Panc1 (cell line): ENCODE measurements around the gene AMIGO1. TPM values are rescaled to one million over a fixed set of nuclear protein-coding genes. Genes with fewer than 3 reads are reported as not detected.

ENCODE experiments used
- ATAC-seq: fragments of 200-7000 bp; cut with Tn5 transposase; 2 replicates; pipeline ENCODE4 v1.9.1; 2020; ENCODE audit warnings: mild to moderate bottlenecking, moderate library complexity
- BruUV-seq: library from RNA; stranded (reverse); fragments of 400-500 nt; replicated peaks from 2 replicates; lab custom pipeline; 2021; lab: Mats Ljungman, UMichigan
- CTCF ChIA-PET: fragments of 300-600 bp; sonication (Branson Sonifier 250); formaldehyde crosslinking; loops from one replicate; lab custom pipeline; 2022; ENCODE audit warnings: antibody characterized with exemption; lab: Charles Lee
- POLR2A ChIA-PET: fragments of 300-600 bp; sonication (Branson Sonifier 250); formaldehyde crosslinking; loops from one replicate; lab custom pipeline; 2022; ENCODE audit warnings: antibody characterized with exemption; lab: Charles Lee
- DNase-seq: peaks from one replicate; pipeline ENCODE4 v3.0.0-alpha.2; 2010; ENCODE audit warnings: low read depth, low spot score
- H3K27ac ChIP-seq: 2 replicates; pipeline ENCODE4 v1.5.1; 2011; ENCODE audit warnings: mild to moderate bottlenecking, low read length, inconsistent platforms
- H3K27me3 ChIP-seq: fragments of 200-500 bp; sonication (Bioruptor generic); 2 replicates; pipeline ENCODE4 v1.6.0; 2014; ENCODE audit warnings: low read length, inconsistent platforms; ENCODE audit not compliant: control insufficient read depth, insufficient read depth
- H3K36me3 ChIP-seq: fragments of 200-500 bp; sonication (Bioruptor generic); 2 replicates; pipeline ENCODE4 v1.5.1; 2014; ENCODE audit warnings: inconsistent platforms, mild to moderate bottlenecking, low read length, moderate library complexity; ENCODE audit not compliant: control insufficient read depth, insufficient read depth
- H3K4me1 ChIP-seq: 2 replicates; pipeline ENCODE4 v1.5.1; 2011; ENCODE audit warnings: inconsistent platforms, mild to moderate bottlenecking, low read length, moderate library complexity; ENCODE audit not compliant: control insufficient read depth, insufficient read depth
- H3K4me3 ChIP-seq, 2 experiments: 2 replicates each; pipeline ENCODE4 v1.5.1; 2011 to 2012; ENCODE audit warnings: low read depth in 2 of 2, low read length in 2 of 2, mild to moderate bottlenecking in 2 of 2, inconsistent platforms in 1 of 2, moderate library complexity in 1 of 2
- H3K9me3 ChIP-seq: fragments of 200-500 bp; sonication (Bioruptor generic); 2 replicates; pipeline ENCODE4 v1.5.1; 2014; ENCODE audit warnings: low read depth, mild to moderate bottlenecking, inconsistent platforms, low read length, moderate library complexity; ENCODE audit not compliant: control insufficient read depth, insufficient read depth
- POLR2AphosphoS5 ChIP-seq: IDR thresholded peaks from 2 replicates; pipeline ENCODE4 v1.6.1; 2012; ENCODE audit warnings: mild to moderate bottlenecking, low read depth, low read length, moderate library complexity
- SIN3A ChIP-seq: IDR thresholded peaks from 2 replicates; pipeline ENCODE4 v1.6.1; 2012; ENCODE audit warnings: low read depth, mild to moderate bottlenecking, low read length, moderate library complexity, borderline replicate concordance; ENCODE audit not compliant: insufficient read depth
- TCF7L2 ChIP-seq: IDR thresholded peaks from 2 replicates; pipeline ENCODE4 v1.6.1; 2011; ENCODE audit warnings: mild to moderate bottlenecking, low read depth, low read length, inconsistent platforms
- in situ Hi-C: cut with HindIII; loops from 2 replicates; pipeline ENCODE4 v1.10.0; 2016; ENCODE audit warnings: low sequenced_read_pairs, low pct_unique_long_range_greater_than_20kb
- intact Hi-C: fragments of 100-400 bp; cut with micrococcal nuclease; formaldehyde crosslinking; loops from one replicate; pipeline ENCODE4 v1.10.0; 2022; ENCODE audit not compliant: unreplicated experiment
- total RNA-seq: library from RNA; stranded (reverse); gene quantifications from one replicate; pipeline ENCODE4 v1.2.1, GENCODE V29; 2021; ENCODE audit not compliant: unreplicated experiment
- TF ChIP-seq, protein P1 (sequence below): fragments of 450-650 bp; IDR thresholded peaks from 2 replicates; pipeline ENCODE4 v1.5.1; 2017; ENCODE audit warnings: mild to moderate bottlenecking
- TF ChIP-seq, protein P2 (sequence below), 2 experiments: IDR thresholded peaks; 2 replicates each; pipeline ENCODE4 v1.6.1; 2011 to 2012; ENCODE audit warnings: low read depth in 2 of 2, control low read depth in 1 of 2, low read length in 1 of 2, mild to moderate bottlenecking in 1 of 2, moderate library complexity in 1 of 2; ENCODE audit not compliant: insufficient read depth in 1 of 2

The AMIGO1 gene
- total RNA-seq, 1 experiment from 2014 or later, result 0.64 TPM

GRCh38 chr1:109513110-109513710 lies 3.7 kb upstream of the AMIGO1 start:
- DNase-seq (no peak), ATAC-seq (no peak)
- Histone ChIP-seq H3K27me3 (no peaks in the 10 kb centered on the region), H3K4me1 (no peaks in the 10 kb centered on the region), H3K4me3 (no peak overlapping the region), H3K9me3 (no peaks in the 10 kb centered on the region), H3K36me3 (no peaks in the 10 kb centered on the region), H3K27ac (no peak overlapping the region)
- TF ChIP-seq, protein P1, sequence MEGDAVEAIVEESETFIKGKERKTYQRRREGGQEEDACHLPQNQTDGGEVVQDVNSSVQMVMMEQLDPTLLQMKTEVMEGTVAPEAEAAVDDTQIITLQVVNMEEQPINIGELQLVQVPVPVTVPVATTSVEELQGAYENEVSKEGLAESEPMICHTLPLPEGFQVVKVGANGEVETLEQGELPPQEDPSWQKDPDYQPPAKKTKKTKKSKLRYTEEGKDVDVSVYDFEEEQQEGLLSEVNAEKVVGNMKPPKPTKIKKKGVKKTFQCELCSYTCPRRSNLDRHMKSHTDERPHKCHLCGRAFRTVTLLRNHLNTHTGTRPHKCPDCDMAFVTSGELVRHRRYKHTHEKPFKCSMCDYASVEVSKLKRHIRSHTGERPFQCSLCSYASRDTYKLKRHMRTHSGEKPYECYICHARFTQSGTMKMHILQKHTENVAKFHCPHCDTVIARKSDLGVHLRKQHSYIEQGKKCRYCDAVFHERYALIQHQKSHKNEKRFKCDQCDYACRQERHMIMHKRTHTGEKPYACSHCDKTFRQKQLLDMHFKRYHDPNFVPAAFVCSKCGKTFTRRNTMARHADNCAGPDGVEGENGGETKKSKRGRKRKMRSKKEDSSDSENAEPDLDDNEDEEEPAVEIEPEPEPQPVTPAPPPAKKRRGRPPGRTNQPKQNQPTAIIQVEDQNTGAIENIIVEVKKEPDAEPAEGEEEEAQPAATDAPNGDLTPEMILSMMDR, result no peak
- TF ChIP-seq SIN3A (no peak), TCF7L2 (no peak), POLR2AphosphoS5 (no peak)
- TF ChIP-seq, protein P2, sequence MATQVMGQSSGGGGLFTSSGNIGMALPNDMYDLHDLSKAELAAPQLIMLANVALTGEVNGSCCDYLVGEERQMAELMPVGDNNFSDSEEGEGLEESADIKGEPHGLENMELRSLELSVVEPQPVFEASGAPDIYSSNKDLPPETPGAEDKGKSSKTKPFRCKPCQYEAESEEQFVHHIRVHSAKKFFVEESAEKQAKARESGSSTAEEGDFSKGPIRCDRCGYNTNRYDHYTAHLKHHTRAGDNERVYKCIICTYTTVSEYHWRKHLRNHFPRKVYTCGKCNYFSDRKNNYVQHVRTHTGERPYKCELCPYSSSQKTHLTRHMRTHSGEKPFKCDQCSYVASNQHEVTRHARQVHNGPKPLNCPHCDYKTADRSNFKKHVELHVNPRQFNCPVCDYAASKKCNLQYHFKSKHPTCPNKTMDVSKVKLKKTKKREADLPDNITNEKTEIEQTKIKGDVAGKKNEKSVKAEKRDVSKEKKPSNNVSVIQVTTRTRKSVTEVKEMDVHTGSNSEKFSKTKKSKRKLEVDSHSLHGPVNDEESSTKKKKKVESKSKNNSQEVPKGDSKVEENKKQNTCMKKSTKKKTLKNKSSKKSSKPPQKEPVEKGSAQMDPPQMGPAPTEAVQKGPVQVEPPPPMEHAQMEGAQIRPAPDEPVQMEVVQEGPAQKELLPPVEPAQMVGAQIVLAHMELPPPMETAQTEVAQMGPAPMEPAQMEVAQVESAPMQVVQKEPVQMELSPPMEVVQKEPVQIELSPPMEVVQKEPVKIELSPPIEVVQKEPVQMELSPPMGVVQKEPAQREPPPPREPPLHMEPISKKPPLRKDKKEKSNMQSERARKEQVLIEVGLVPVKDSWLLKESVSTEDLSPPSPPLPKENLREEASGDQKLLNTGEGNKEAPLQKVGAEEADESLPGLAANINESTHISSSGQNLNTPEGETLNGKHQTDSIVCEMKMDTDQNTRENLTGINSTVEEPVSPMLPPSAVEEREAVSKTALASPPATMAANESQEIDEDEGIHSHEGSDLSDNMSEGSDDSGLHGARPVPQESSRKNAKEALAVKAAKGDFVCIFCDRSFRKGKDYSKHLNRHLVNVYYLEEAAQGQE (IDR thresholded peaks at IDR 0.05; ENCODE audit: insufficient read depth in 1 of 2, low read depth in 2 of 2, low read length in 1 of 2), result no peak
- ChIA-PET CTCF (interaction anchor here (0.7 to 2.0 kb wide), 2 partner anchors 19 to 208 kb away, joined by 4 to 7 read pairs; no protein-coding TSS in a partner anchor), POLR2A (interaction anchor here (0.6 kb wide), 1 partner anchor 28 kb away, joined by 9 read pairs; no protein-coding TSS in a partner anchor)
- intact Hi-C loops, result no loop called here
- no TSS peak for BruUV-seq
- in situ Hi-C loops, result no loop called here

DNA sequence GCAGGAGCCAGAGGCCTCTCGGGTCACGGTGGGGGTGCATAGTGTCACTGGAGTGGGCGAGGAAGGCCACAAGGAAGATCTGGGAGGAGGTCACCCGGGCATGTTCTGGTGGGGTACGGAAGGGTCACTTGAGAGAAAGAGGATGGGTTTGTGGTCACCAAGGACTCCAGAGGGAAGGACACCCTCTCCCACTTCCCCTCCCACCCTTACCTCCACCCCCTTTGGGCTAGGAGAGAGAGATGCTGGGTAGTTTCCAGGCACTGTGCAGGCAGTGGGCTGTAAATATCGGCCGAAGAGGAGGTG lies 703 bp downstream of the AMIGO1 start:
- in situ Hi-C loops, result no loop called here
- no peak overlapping the region for H3K27ac ChIP-seq
- BruUV-seq, result no TSS peak
- H3K4me1 ChIP-seq, result no peaks in the 10 kb centered on the region
- H3K27me3 ChIP-seq, result no peaks in the 10 kb centered on the region
- TF ChIP-seq, protein P1, result no peak
- TF ChIP-seq SIN3A, result no peak
- TF ChIP-seq POLR2AphosphoS5, result no peak
- TF ChIP-seq, protein P2 (IDR thresholded peaks at IDR 0.05; ENCODE audit: insufficient read depth in 1 of 2, low read depth in 2 of 2, low read length in 1 of 2), result no peak
- no peak for TF ChIP-seq TCF7L2
- CTCF ChIA-PET, result no interaction called here
- no peaks in the 10 kb centered on the region for H3K9me3 ChIP-seq
- peak overlapping the region in 1 of 2 experiments; percentile 49; a peak in 2 of 4 replicates for H3K4me3 ChIP-seq
- intact Hi-C loops, result no loop called here
- DNase-seq, result no peak
- ATAC-seq, result no peak
- POLR2A ChIA-PET, result no interaction called here
- no peaks in the 10 kb centered on the region for H3K36me3 ChIP-seq
